Activated effector memory CD4-positive, alpha-beta T cell treated with anti-CD3 and anti-CD28 coated beads, Interleukin-2, amount 50 U/mL, for 16 hours (primary cell): Measurements from ENCODE around the gene SPATA33.
"Not testable (repeated sequence)": the region's sequence is repeated elsewhere in the genome, so short reads cannot be mapped to it uniquely, and the experiment has no call there.

Experiments used
- DNase-seq: peaks from one replicate; pipeline ENCODE4 v3.0.0-alpha.2; 2020

SPATA33 gene

GRCh38 chr16:89629827-89630610 lies 27.6 kb upstream of the SPATA33 start:
- no peak for DNase-seq

- DNase-seq = no peak
Measured at GRCh38 chr16:89633064-89633631, 24.5 kb upstream of the SPATA33 start.

- not testable (repeated sequence) for DNase-seq
Measured at GRCh38 chr16:89634463-89635385, 22.9 kb upstream of the SPATA33 start.

- DNase-seq = no peak
Measured at GRCh38 chr16:89636663-89637062, 21.0 kb upstream of the SPATA33 start.

GRCh38 chr16:89637379-89637778 lies 20.3 kb upstream of the SPATA33 start:
- DNase-seq = no peak

GRCh38 chr16:89638455-89638854 lies 19.2 kb upstream of the SPATA33 start:
- DNase-seq = no peak

- no peak for DNase-seq
Measured at GRCh38 chr16:89639385-89639784, 18.3 kb upstream of the SPATA33 start.

GRCh38 chr16:89641458-89642119 lies 16.0 kb upstream of the SPATA33 start:
- no peak for DNase-seq

GRCh38 chr16:89642574-89642973 lies 15.1 kb upstream of the SPATA33 start:
- DNase-seq = no peak

GRCh38 chr16:89643769-89644300 lies 13.8 kb upstream of the SPATA33 start:
- DNase-seq = no peak

- no peak for DNase-seq
Measured at GRCh38 chr16:89645122-89645521, 12.5 kb upstream of the SPATA33 start.

GRCh38 chr16:89646270-89646669 lies 11.4 kb upstream of the SPATA33 start:
- no peak for DNase-seq

GRCh38 chr16:89646906-89647305 lies 10.7 kb upstream of the SPATA33 start:
- DNase-seq = no peak

- DNase-seq = no peak
Measured at GRCh38 chr16:89651584-89651983, 6.1 kb upstream of the SPATA33 start.

GRCh38 chr16:89653656-89654295 lies 3.9 kb upstream of the SPATA33 start:
- DNase-seq = no peak

- no peak for DNase-seq
Measured at GRCh38 chr16:89655062-89655643, 2.5 kb upstream of the SPATA33 start.

- no peak for DNase-seq
Measured at GRCh38 chr16:89656435-89657121, 1.1 kb upstream of the SPATA33 start.

GRCh38 chr16:89658221-89658879 lies 714 bp downstream of the SPATA33 start:
- peak; percentile 73 for DNase-seq

GRCh38 chr16:89660146-89660545 lies 2.5 kb downstream of the SPATA33 start:
- no peak for DNase-seq

GRCh38 chr16:89661215-89661614 lies 3.6 kb downstream of the SPATA33 start:
- no peak for DNase-seq

- not testable (repeated sequence) for DNase-seq
Measured at GRCh38 chr16:89664238-89664637, 6.6 kb downstream of the SPATA33 start.
